Mesenchymal stem cell (in vitro differentiated cells and primary cell): ENCODE results near the gene DPP6.

Experiments
- DNase-seq: peaks from one replicate; pipeline ENCODE4 v3.0.0-alpha.2; 2013
- H2AFZ ChIP-seq: one replicate; pipeline ENCODE4 v1.6.1; 2013; ENCODE audit warnings: low read depth, mild to moderate bottlenecking, control low read depth, inconsistent platforms, low read length, moderate library complexity
- H2AK5ac ChIP-seq: 2 replicates; pipeline ENCODE4 v1.6.1; 2013; ENCODE audit warnings: low read length, moderate library complexity, mild to moderate bottlenecking, inconsistent platforms; ENCODE audit not compliant: severe bottlenecking
- H2BK120ac ChIP-seq: one replicate; pipeline ENCODE4 v1.6.1; 2013; ENCODE audit warnings: low read depth, mild to moderate bottlenecking, inconsistent platforms, low read length, moderate library complexity
- H2BK12ac ChIP-seq, 2 experiments: one replicate each; pipeline ENCODE4 v1.6.1; 2013; ENCODE audit warnings: inconsistent platforms in 2 of 2, low read length in 2 of 2, mild to moderate bottlenecking in 2 of 2, moderate library complexity in 2 of 2, control low read depth in 1 of 2
- H2BK15ac ChIP-seq: one replicate; pipeline ENCODE4 v1.6.1; 2013; ENCODE audit warnings: mild to moderate bottlenecking, low read depth, inconsistent platforms; ENCODE audit not compliant: poor library complexity, severe bottlenecking
- H2BK5ac ChIP-seq: 2 replicates; pipeline ENCODE4 v1.6.1; 2013; ENCODE audit warnings: low read depth, mild to moderate bottlenecking, low read length, control low read depth, inconsistent platforms; ENCODE audit not compliant: poor library complexity, severe bottlenecking
- H3K14ac ChIP-seq, 2 experiments: one replicate each; pipeline ENCODE4 v1.6.1; 2013; ENCODE audit warnings: inconsistent platforms in 2 of 2, low read length in 2 of 2, control low read depth in 1 of 2, mild to moderate bottlenecking in 1 of 2, moderate library complexity in 1 of 2
- H3K18ac ChIP-seq, 2 experiments: one replicate each; pipeline ENCODE4 v1.6.1; 2013; ENCODE audit warnings: inconsistent platforms in 2 of 2, low read length in 2 of 2, control low read depth in 1 of 2, low read depth in 1 of 2, mild to moderate bottlenecking in 1 of 2
- H3K23ac ChIP-seq, 2 experiments: one replicate each; pipeline ENCODE4 v1.6.1; 2013; ENCODE audit warnings: inconsistent platforms in 2 of 2, low read length in 2 of 2, mild to moderate bottlenecking in 2 of 2, moderate library complexity in 2 of 2, control low read depth in 1 of 2
- H3K27ac ChIP-seq: 2 replicates; pipeline ENCODE4 v1.5.1; 2013; ENCODE audit warnings: mild to moderate bottlenecking, moderate library complexity, low read length, control low read depth, inconsistent platforms; ENCODE audit not compliant: poor library complexity, severe bottlenecking
- H3K27me3 ChIP-seq, 2 experiments: 2 replicates each; pipeline versions ENCODE4 v1.6.1 to v1.7.0; 2013; ENCODE audit warnings: low read length in 2 of 2, mild to moderate bottlenecking in 2 of 2, moderate library complexity in 2 of 2, control low read depth in 1 of 2, inconsistent platforms in 1 of 2; ENCODE audit not compliant: control insufficient read depth in 1 of 2, insufficient read depth in 1 of 2
- H3K36me3 ChIP-seq, 2 experiments: 2 replicates each; pipeline versions ENCODE4 v1.6.1 to v1.7.0; 2013; ENCODE audit warnings: low read length in 2 of 2, control low read depth in 1 of 2, inconsistent platforms in 1 of 2, low read depth in 1 of 2, mild to moderate bottlenecking in 1 of 2; ENCODE audit not compliant: insufficient read depth in 2 of 2, control insufficient read depth in 1 of 2
- H3K4ac ChIP-seq, 2 experiments: one replicate each; pipeline ENCODE4 v1.6.1; 2013; ENCODE audit warnings: inconsistent platforms in 2 of 2, low read length in 2 of 2, mild to moderate bottlenecking in 2 of 2, moderate library complexity in 2 of 2, control low read depth in 1 of 2, low read depth in 1 of 2
- H3K4me1 ChIP-seq: 2 replicates; pipeline ENCODE4 v1.6.1; 2013; ENCODE audit warnings: low read depth, low read length, control low read depth; ENCODE audit not compliant: control insufficient read depth, insufficient read depth
- H3K4me2 ChIP-seq: 2 replicates; pipeline ENCODE4 v1.6.1; 2013; ENCODE audit warnings: low read length, mild to moderate bottlenecking, inconsistent platforms; ENCODE audit not compliant: poor library complexity, severe bottlenecking
- H3K4me3 ChIP-seq, 2 experiments: 2 replicates each; pipeline versions ENCODE4 v1.5.1 to v1.7.0; 2013; ENCODE audit warnings: low read length in 2 of 2, mild to moderate bottlenecking in 2 of 2, control low read depth in 1 of 2, low read depth in 1 of 2; ENCODE audit not compliant: insufficient read depth in 1 of 2
- H3K79me1 ChIP-seq: replicated peaks from 2 replicates; pipeline ENCODE4 v1.6.1; 2013; ENCODE audit warnings: mild to moderate bottlenecking, control low read depth, low read length, inconsistent platforms; ENCODE audit not compliant: poor library complexity, severe bottlenecking
- H3K9ac ChIP-seq: 2 replicates; pipeline ENCODE4 v1.7.0; 2013; ENCODE audit warnings: mild to moderate bottlenecking, low read length, moderate library complexity
- H3K9me3 ChIP-seq: 2 replicates; pipeline ENCODE4 v1.7.0; 2013; ENCODE audit warnings: mild to moderate bottlenecking, low read length; ENCODE audit not compliant: control insufficient read depth
- H4K8ac ChIP-seq: one replicate; pipeline ENCODE4 v1.6.1; 2013; ENCODE audit warnings: inconsistent platforms, mild to moderate bottlenecking, low read length, moderate library complexity
- H4K91ac ChIP-seq: one replicate; pipeline ENCODE4 v1.6.1; 2013; ENCODE audit warnings: mild to moderate bottlenecking, low read length, inconsistent platforms
- WGBS: methylation state at CpG from one replicate; pipeline ENCODE4 v1.1.7; 2013; ENCODE audit warnings: mixed read lengths; 5-methylcytosine and 5-hydroxymethylcytosine counted together

DPP6 gene

GRCh38 chr7:154415709-154416399 lies 363.7 kb downstream of the DPP6 start:
- no peaks in the 10 kb centered on the region for H3K4me1 ChIP-seq
- no peak overlapping the region for H2BK15ac ChIP-seq
- peaks cover 19% of the 10 kb centered on the region for H3K9me3 ChIP-seq
- no peak overlapping the region for H4K8ac ChIP-seq
- no peaks in the 10 kb centered on the region for H3K27me3 ChIP-seq
- H3K4me3 ChIP-seq: no peak overlapping the region
- H3K18ac ChIP-seq: no peak overlapping the region
- H2AK5ac ChIP-seq: no peak overlapping the region
- H3K79me1 ChIP-seq: no peaks in the 10 kb centered on the region
- no peak overlapping the region for H3K14ac ChIP-seq
- no peak overlapping the region for H2AFZ ChIP-seq
- DNase-seq: no peak
- no peaks in the 10 kb centered on the region for H3K36me3 ChIP-seq
- H3K4me2 ChIP-seq: no peak overlapping the region
- no peak overlapping the region for H2BK120ac ChIP-seq
- no peak overlapping the region for H2BK12ac ChIP-seq
- no peak overlapping the region for H3K4ac ChIP-seq
- H2BK5ac ChIP-seq: no peak overlapping the region
- no peak overlapping the region for H3K23ac ChIP-seq
- no peak overlapping the region for H3K9ac ChIP-seq
- H4K91ac ChIP-seq: no peak overlapping the region
- 81% methylated on average over 5 of the region's 6 CpGs for WGBS
- no peak overlapping the region for H3K27ac ChIP-seq

GRCh38 chr7:154416714-154417113 lies 364.5 kb downstream of the DPP6 start:
- Histone ChIP-seq H4K91ac (no peak overlapping the region), H3K4me1 (no peaks in the 10 kb centered on the region), H3K18ac (no peak overlapping the region), H2AK5ac (no peak overlapping the region), H4K8ac (no peak overlapping the region), H3K23ac (no peak overlapping the region), H3K27me3 (no peaks in the 10 kb centered on the region), H2BK120ac (no peak overlapping the region), H3K79me1 (no peaks in the 10 kb centered on the region), H3K27ac (no peak overlapping the region), H3K4me3 (no peak overlapping the region), H3K4me2 (no peak overlapping the region), H2BK15ac (no peak overlapping the region), H3K9me3 (peaks cover 19% of the 10 kb centered on the region), H2BK12ac (no peak overlapping the region), H2AFZ (no peak overlapping the region), H2BK5ac (no peak overlapping the region), H3K9ac (no peak overlapping the region), H3K4ac (no peak overlapping the region), H3K36me3 (no peaks in the 10 kb centered on the region), H3K14ac (no peak overlapping the region)
- 43% methylated on average over 5 of the region's 6 CpGs for WGBS
- DNase-seq: no peak

- H3K27ac ChIP-seq: no peak overlapping the region
- no peak overlapping the region for H3K18ac ChIP-seq
- no peak overlapping the region for H2BK12ac ChIP-seq
- H2AFZ ChIP-seq: no peak overlapping the region
- no peak overlapping the region for H2BK5ac ChIP-seq
- H3K36me3 ChIP-seq: no peaks in the 10 kb centered on the region
- H3K4me3 ChIP-seq: no peak overlapping the region
- DNase-seq: no peak
- H3K14ac ChIP-seq: no peak overlapping the region
- no peaks in the 10 kb centered on the region for H3K4me1 ChIP-seq
- no peak overlapping the region for H4K91ac ChIP-seq
- no peak overlapping the region for H2BK15ac ChIP-seq
- H4K8ac ChIP-seq: no peak overlapping the region
- H3K9ac ChIP-seq: no peak overlapping the region
- 67% methylated on average over 10 of the region's 10 CpGs for WGBS
- H2BK120ac ChIP-seq: no peak overlapping the region
- H3K79me1 ChIP-seq: no peaks in the 10 kb centered on the region
- no peaks in the 10 kb centered on the region for H3K27me3 ChIP-seq
- no peak overlapping the region for H3K4ac ChIP-seq
- peaks cover 15% of the 10 kb centered on the region for H3K9me3 ChIP-seq
- H3K4me2 ChIP-seq: no peak overlapping the region
- H2AK5ac ChIP-seq: no peak overlapping the region
- no peak overlapping the region for H3K23ac ChIP-seq
Measured at GRCh38 chr7:154419344-154419743, 367.1 kb downstream of the DPP6 start.

- H2AK5ac ChIP-seq: no peak overlapping the region
- no peak overlapping the region for H3K14ac ChIP-seq
- H3K18ac ChIP-seq: no peak overlapping the region
- WGBS: 83% methylated on average over 3 of the region's 4 CpGs
- H3K36me3 ChIP-seq: no peaks in the 10 kb centered on the region
- no peak overlapping the region for H2BK15ac ChIP-seq
- H3K9ac ChIP-seq: no peak overlapping the region
- H3K9me3 ChIP-seq: peaks cover 12% of the 10 kb centered on the region
- no peak overlapping the region for H2BK5ac ChIP-seq
- H3K4ac ChIP-seq: no peak overlapping the region
- H3K4me1 ChIP-seq: no peaks in the 10 kb centered on the region
- H4K8ac ChIP-seq: no peak overlapping the region
- H3K27me3 ChIP-seq: no peaks in the 10 kb centered on the region
- no peak overlapping the region for H3K27ac ChIP-seq
- no peak overlapping the region for H4K91ac ChIP-seq
- DNase-seq: no peak
- no peak overlapping the region for H3K4me3 ChIP-seq
- H2BK12ac ChIP-seq: no peak overlapping the region
- H3K79me1 ChIP-seq: no peaks in the 10 kb centered on the region
- H2BK120ac ChIP-seq: no peak overlapping the region
- no peak overlapping the region for H3K4me2 ChIP-seq
- H2AFZ ChIP-seq: no peak overlapping the region
- H3K23ac ChIP-seq: no peak overlapping the region
Measured at GRCh38 chr7:154423231-154423630, 371.0 kb downstream of the DPP6 start.
